ENCODE data around the gene DGCR2.

DNA sequence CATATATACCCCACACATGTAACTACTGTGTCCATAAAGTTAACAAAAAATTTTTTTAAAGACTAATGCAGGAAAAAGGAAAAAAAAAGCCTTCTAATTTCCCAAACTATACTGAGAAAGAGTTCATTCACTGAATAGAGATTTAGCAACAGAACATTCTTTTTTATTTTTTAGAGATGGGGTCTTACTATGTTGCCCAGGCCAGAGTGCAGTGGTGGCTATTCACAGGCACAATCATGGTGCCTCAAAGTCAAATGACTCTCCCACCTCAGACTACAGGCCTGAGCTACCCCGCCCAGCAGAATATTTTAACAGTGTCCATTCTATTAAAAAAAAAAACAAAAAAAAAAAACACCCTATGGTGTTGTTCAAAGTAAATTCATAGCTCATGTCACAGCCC, 25.7 kb downstream of the DGCR2 start:
- no peak for TF ChIP-seq RAD21 (IDR thresholded peaks at IDR 0.05 in 1 of 2, conservative IDR thresholded peaks at IDR 0.05 in 1 of 2; ENCODE audit: low read depth in 2 of 2, low read length in 2 of 2)
- TF ChIP-seq, protein P1, sequence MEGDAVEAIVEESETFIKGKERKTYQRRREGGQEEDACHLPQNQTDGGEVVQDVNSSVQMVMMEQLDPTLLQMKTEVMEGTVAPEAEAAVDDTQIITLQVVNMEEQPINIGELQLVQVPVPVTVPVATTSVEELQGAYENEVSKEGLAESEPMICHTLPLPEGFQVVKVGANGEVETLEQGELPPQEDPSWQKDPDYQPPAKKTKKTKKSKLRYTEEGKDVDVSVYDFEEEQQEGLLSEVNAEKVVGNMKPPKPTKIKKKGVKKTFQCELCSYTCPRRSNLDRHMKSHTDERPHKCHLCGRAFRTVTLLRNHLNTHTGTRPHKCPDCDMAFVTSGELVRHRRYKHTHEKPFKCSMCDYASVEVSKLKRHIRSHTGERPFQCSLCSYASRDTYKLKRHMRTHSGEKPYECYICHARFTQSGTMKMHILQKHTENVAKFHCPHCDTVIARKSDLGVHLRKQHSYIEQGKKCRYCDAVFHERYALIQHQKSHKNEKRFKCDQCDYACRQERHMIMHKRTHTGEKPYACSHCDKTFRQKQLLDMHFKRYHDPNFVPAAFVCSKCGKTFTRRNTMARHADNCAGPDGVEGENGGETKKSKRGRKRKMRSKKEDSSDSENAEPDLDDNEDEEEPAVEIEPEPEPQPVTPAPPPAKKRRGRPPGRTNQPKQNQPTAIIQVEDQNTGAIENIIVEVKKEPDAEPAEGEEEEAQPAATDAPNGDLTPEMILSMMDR (IDR thresholded peaks at IDR 0.05; ENCODE audit: control extremely low read depth in 1 of 3, insufficient read depth in 1 of 3, low read depth in 1 of 3, low read length in 3 of 3) = no peak
- no peak for TF ChIP-seq SIN3A (conservative IDR thresholded peaks at IDR 0.05 in 1 of 2, IDR thresholded peaks at IDR 0.05 in 1 of 2; ENCODE audit: low read depth in 1 of 2, low read length in 2 of 2)
- no peak for TF ChIP-seq JUND (IDR thresholded peaks at IDR 0.05; ENCODE audit: low read length)
- no peak for TF ChIP-seq EP300 (IDR thresholded peaks at IDR 0.05; ENCODE audit: borderline replicate concordance in 1 of 2, low read depth in 2 of 2, low read length in 2 of 2)
- TF ChIP-seq, protein P2, sequence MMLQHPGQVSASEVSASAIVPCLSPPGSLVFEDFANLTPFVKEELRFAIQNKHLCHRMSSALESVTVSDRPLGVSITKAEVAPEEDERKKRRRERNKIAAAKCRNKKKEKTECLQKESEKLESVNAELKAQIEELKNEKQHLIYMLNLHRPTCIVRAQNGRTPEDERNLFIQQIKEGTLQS (IDR thresholded peaks at IDR 0.05; ENCODE audit: insufficient read depth, low read depth, low read length) = no peak
- TF ChIP-seq HDAC2 (IDR thresholded peaks at IDR 0.05; ENCODE audit: borderline replicate concordance in 1 of 2, low read depth in 2 of 2, low read length in 2 of 2) = no peak
- no peak for TF ChIP-seq SIX5 (IDR thresholded peaks at IDR 0.05; ENCODE audit: low read depth, low read length)
- no peak for TF ChIP-seq POLR2A (IDR thresholded peaks at IDR 0.05; ENCODE audit: control extremely low read depth in 1 of 2, low read depth in 2 of 2, low read length in 2 of 2)
- TF ChIP-seq FOSL1 (IDR thresholded peaks at IDR 0.05; ENCODE audit: insufficient read depth, low read depth, low read length) = no peak
- TF ChIP-seq HDAC6 (IDR thresholded peaks at IDR 0.05; ENCODE audit: low read depth, low read length) = no peak
- TF ChIP-seq SP1 (IDR thresholded peaks at IDR 0.05; ENCODE audit: low read depth, low read length) = no peak

All from H1 (cell line).